GM23338 (cell line): ENCODE data around the gene FKBP1A. TPM values are rescaled to one million over a fixed set of nuclear protein-coding genes. Genes with fewer than 3 reads are reported as not detected.

Experiments
- ATAC-seq: fragments of 200-7000 bp; cut with Tn5 transposase; 3 replicates; pipeline ENCODE4 v1.9.1; 2020
- DNase-seq: peaks from one replicate; pipeline ENCODE4 v3.0.0-alpha.2; 2015; ENCODE audit warnings: low spot score
- H2AFZ ChIP-seq: fragments of 200-600 bp; sonication (generic); 2 replicates; pipeline ENCODE4 v1.8.0; 2016; ENCODE audit warnings: antibody characterized with exemption, mild to moderate bottlenecking, moderate library complexity
- H3F3A ChIP-seq: fragments of 200-600 bp; sonication (generic); replicated peaks from 2 replicates; pipeline ENCODE4 v1.8.0; 2017; ENCODE audit warnings: antibody characterized with exemption, mixed run types, low read depth
- H3K27ac ChIP-seq: fragments of 200-600 bp; sonication (generic); 2 replicates; pipeline ENCODE4 v1.6.1; 2016; ENCODE audit warnings: low read depth
- H3K27me3 ChIP-seq: fragments of 200-600 bp; sonication (generic); 2 replicates; pipeline ENCODE4 v1.8.0; 2016; ENCODE audit warnings: mild to moderate bottlenecking, mixed run types, moderate library complexity; ENCODE audit not compliant: insufficient read depth
- H3K36me3 ChIP-seq: fragments of 200-600 bp; sonication (generic); 2 replicates; pipeline ENCODE4 v1.8.0; 2016; ENCODE audit warnings: mild to moderate bottlenecking; ENCODE audit not compliant: insufficient read depth
- H3K4me1 ChIP-seq: fragments of 200-600 bp; sonication (generic); 2 replicates; pipeline ENCODE4 v1.8.0; 2016; ENCODE audit warnings: mild to moderate bottlenecking, moderate library complexity; ENCODE audit not compliant: insufficient read depth
- H3K4me2 ChIP-seq: fragments of 200-600 bp; sonication (generic); 2 replicates; pipeline ENCODE4 v1.7.1; 2017; ENCODE audit warnings: mixed run types
- H3K4me3 ChIP-seq: fragments of 200-600 bp; sonication (generic); 2 replicates; pipeline ENCODE4 v1.6.1; 2016; ENCODE audit warnings: mixed run types
- H3K79me2 ChIP-seq: fragments of 200-600 bp; sonication (generic); replicated peaks from 2 replicates; pipeline ENCODE4 v1.8.0; 2017; ENCODE audit warnings: mild to moderate bottlenecking; ENCODE audit not compliant: insufficient read depth
- H3K9me2 ChIP-seq: fragments of 200-600 bp; sonication (generic); 2 replicates; pipeline ENCODE4 v1.8.0; 2017; ENCODE audit not compliant: insufficient read depth
- H4K20me1 ChIP-seq: fragments of 200-600 bp; sonication (generic); replicated peaks from 2 replicates; pipeline ENCODE4 v1.8.0; 2017; ENCODE audit warnings: mild to moderate bottlenecking; ENCODE audit not compliant: insufficient read depth
- H3K27ac Mint-ChIP-seq: 2 replicates; pipeline ENCODE4 v1.8.0; 2020; ENCODE audit warnings: inconsistent platforms, mild to moderate bottlenecking, moderate library complexity, mixed read lengths
- H3K27me3 Mint-ChIP-seq: 3 replicates; pipeline ENCODE4 v1.8.0; 2022; ENCODE audit warnings: low read depth, mild to moderate bottlenecking, moderate library complexity, mixed read lengths, inconsistent platforms; ENCODE audit not compliant: insufficient read depth, poor library complexity
- H3K36me3 Mint-ChIP-seq: 3 replicates; pipeline ENCODE4 v1.8.0; 2021; ENCODE audit warnings: low read depth, mild to moderate bottlenecking, inconsistent platforms, moderate library complexity, mixed read lengths
- H3K4me1 Mint-ChIP-seq: 3 replicates; pipeline ENCODE4 v1.8.0; 2020; ENCODE audit warnings: mild to moderate bottlenecking, inconsistent platforms, mixed read lengths
- H3K4me3 Mint-ChIP-seq: 3 replicates; pipeline ENCODE4 v1.8.0; 2021; ENCODE audit warnings: moderate library complexity, mild to moderate bottlenecking, inconsistent platforms, mixed read lengths
- H3K9me3 Mint-ChIP-seq: 3 replicates; pipeline ENCODE4 v1.8.0; 2020; ENCODE audit warnings: moderate library complexity, mild to moderate bottlenecking, inconsistent platforms, mixed read lengths
- CREB1 ChIP-seq: fragments of 250-450 bp; sonication (Bioruptor Pico); IDR thresholded peaks from 2 replicates; pipeline ENCODE4 v1.5.0; 2020; ENCODE audit warnings: low read depth, mild to moderate bottlenecking, moderate library complexity
- EZH2 ChIP-seq: fragments of 200-600 bp; sonication (generic); IDR thresholded peaks from one replicate; pipeline ENCODE4 v1.8.0; 2017; ENCODE audit warnings: antibody characterized with exemption, mild to moderate bottlenecking, low read depth; ENCODE audit not compliant: unreplicated experiment
- EZH2phosphoT487 ChIP-seq: fragments of 200-600 bp; sonication (generic); IDR thresholded peaks from one replicate; pipeline ENCODE4 v1.8.1; 2018; ENCODE audit warnings: antibody characterized with exemption; ENCODE audit not compliant: unreplicated experiment
- JUNB ChIP-seq: IDR thresholded peaks from one replicate; pipeline ENCODE4 v1.6.1; 2016; ENCODE audit warnings: antibody characterized with exemption; ENCODE audit not compliant: unreplicated experiment
- NANOG ChIP-seq: IDR thresholded peaks from 2 replicates; pipeline ENCODE4 v1.6.1; 2016; ENCODE audit warnings: antibody characterized with exemption, borderline replicate concordance
- POLR2AphosphoS5 ChIP-seq: IDR thresholded peaks from 2 replicates; pipeline ENCODE4 v1.6.1; 2016; ENCODE audit warnings: antibody characterized with exemption, low read depth
- STAT1 ChIP-seq: IDR thresholded peaks from one replicate; pipeline ENCODE4 v1.6.1; 2016; ENCODE audit warnings: antibody characterized with exemption; ENCODE audit not compliant: unreplicated experiment
- ZNF114 ChIP-seq: fragments of 250-450 bp; sonication (Bioruptor Pico); IDR thresholded peaks from 2 replicates; pipeline ENCODE4 v1.5.0; 2020; ENCODE audit warnings: mild to moderate bottlenecking, moderate library complexity
- ZNF331 ChIP-seq: fragments of 250-450 bp; sonication (Bioruptor Pico); IDR thresholded peaks from 2 replicates; pipeline ENCODE4 v1.5.0; 2020; ENCODE audit warnings: low read depth, mild to moderate bottlenecking, moderate library complexity
- polyA plus RNA-seq: library from polyadenylated mRNA; unstranded; fragments of >200 nt; fragmentation: Nextera tagmentation; extraction: Ambion mirVana; gene quantifications from 2 replicates; pipeline ENCODE4 v1.2.1, GENCODE V29; 2016
- total RNA-seq: library from RNA; depleted of rRNA; stranded (reverse); fragments of >200 nt; shearing (Covaris generic); gene quantifications from 2 replicates; pipeline ENCODE4 v1.2.3, GENCODE V29; 2014
- TF ChIP-seq, protein P1 (sequence below): IDR thresholded peaks from one replicate; pipeline ENCODE4 v1.6.1; 2018; ENCODE audit warnings: antibody characterized with exemption; ENCODE audit not compliant: unreplicated experiment
- TF ChIP-seq, protein P2 (sequence below): fragments of 250-450 bp; sonication (Bioruptor Pico); IDR thresholded peaks from 2 replicates; pipeline ENCODE4 v1.5.0; 2020; ENCODE audit warnings: mild to moderate bottlenecking, moderate library complexity
- TF ChIP-seq, protein P3 (sequence below): IDR thresholded peaks from 2 replicates; pipeline ENCODE4 v1.6.1; 2016; ENCODE audit warnings: antibody characterized with exemption

FKBP1A gene
- total and polyA plus RNA-seq, 2 experiments from 2014 or later, result 171 to 350 TPM

DNA sequence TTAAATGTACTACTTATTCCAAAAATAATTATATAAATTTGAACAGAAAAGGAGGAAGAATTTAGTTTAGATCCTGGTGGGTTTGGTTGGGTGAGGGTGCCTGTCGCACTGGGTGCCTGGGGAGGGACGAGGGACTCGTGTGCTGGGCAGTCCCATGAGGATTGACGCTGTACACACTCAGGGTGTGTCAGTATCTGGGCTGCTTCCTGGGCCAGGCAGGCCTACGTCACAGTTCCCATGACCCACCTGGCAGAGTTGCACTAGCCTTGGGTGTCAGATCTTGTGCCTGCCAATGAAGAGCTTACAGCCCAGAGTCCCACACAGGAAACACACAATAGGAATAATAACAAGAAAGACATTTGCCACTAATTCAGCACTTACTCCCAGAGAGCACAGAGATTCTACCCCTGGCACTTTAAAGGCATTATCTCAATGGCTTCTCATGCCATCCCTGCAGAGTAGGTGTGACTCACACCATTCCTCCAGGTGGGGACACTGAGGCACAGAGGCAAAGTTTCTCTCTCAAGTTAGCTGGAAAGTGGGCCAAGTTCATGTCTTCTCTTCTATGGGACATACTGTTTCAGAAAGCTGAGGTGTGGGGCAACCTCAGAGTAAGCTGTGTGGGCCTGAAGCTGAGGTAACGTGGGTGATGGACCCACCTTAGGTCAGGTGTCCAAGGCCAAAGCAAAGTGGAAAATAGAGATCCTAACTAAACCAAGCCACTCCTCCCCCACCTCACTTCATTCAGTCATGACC is 62.6 kb downstream of the FKBP1A start (continued):
- TF ChIP-seq POLR2AphosphoS5 (no peak), ZNF114 (CRISPR knock-in tag) (no peak), EZH2phosphoT487 (no peak), JUNB (no peak), STAT1 (no peak), EZH2 (no peak), ZNF331 (no peak)
- TF ChIP-seq, protein P1, sequence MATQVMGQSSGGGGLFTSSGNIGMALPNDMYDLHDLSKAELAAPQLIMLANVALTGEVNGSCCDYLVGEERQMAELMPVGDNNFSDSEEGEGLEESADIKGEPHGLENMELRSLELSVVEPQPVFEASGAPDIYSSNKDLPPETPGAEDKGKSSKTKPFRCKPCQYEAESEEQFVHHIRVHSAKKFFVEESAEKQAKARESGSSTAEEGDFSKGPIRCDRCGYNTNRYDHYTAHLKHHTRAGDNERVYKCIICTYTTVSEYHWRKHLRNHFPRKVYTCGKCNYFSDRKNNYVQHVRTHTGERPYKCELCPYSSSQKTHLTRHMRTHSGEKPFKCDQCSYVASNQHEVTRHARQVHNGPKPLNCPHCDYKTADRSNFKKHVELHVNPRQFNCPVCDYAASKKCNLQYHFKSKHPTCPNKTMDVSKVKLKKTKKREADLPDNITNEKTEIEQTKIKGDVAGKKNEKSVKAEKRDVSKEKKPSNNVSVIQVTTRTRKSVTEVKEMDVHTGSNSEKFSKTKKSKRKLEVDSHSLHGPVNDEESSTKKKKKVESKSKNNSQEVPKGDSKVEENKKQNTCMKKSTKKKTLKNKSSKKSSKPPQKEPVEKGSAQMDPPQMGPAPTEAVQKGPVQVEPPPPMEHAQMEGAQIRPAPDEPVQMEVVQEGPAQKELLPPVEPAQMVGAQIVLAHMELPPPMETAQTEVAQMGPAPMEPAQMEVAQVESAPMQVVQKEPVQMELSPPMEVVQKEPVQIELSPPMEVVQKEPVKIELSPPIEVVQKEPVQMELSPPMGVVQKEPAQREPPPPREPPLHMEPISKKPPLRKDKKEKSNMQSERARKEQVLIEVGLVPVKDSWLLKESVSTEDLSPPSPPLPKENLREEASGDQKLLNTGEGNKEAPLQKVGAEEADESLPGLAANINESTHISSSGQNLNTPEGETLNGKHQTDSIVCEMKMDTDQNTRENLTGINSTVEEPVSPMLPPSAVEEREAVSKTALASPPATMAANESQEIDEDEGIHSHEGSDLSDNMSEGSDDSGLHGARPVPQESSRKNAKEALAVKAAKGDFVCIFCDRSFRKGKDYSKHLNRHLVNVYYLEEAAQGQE, result no peak

- no peaks in the 10 kb centered on the region for H3F3A ChIP-seq
- Mint-ChIP-seq H3K36me3 (peaks cover 18% of the 10 kb centered on the region), H3K4me3 (no peak within 1 kb of the TSS; the same call in 2 of the 3 replicates), H3K4me1 (peaks cover 8% of the 10 kb centered on the region; the same call in 2 of the 3 replicates), H3K27ac (0 out of 2 replicates have a peak within 1 kb of the TSS, but pooled peaks have one; percentile 9), H3K9me3 (no peaks in the 10 kb centered on the region), H3K27me3 (peaks cover 2% of the 10 kb centered on the region)
- ATAC-seq (no peak), DNase-seq (no peak)
- H3K79me2 ChIP-seq, result peaks cover 41% of the 10 kb centered on the region
- H3K36me3 ChIP-seq, result no peaks in the 10 kb centered on the region
- peaks cover 7% of the 10 kb centered on the region for H3K4me1 ChIP-seq
- no peaks in the 10 kb centered on the region for H3K27me3 ChIP-seq
- no peak within 1 kb of the TSS for H3K4me3 ChIP-seq
- peaks cover 16% of the 10 kb centered on the region; the same call in 1 of the 2 replicates for H4K20me1 ChIP-seq
- no peak within 1 kb of the TSS for H3K4me2 ChIP-seq
- no peak within 1 kb of the TSS for H3K27ac ChIP-seq
- no peak within 1 kb of the TSS for H2AFZ ChIP-seq
- H3K9me2 ChIP-seq, result no peaks in the 10 kb centered on the region
- TF ChIP-seq EZH2phosphoT487 (no peak), CREB1 (no peak), STAT1 (no peak), NANOG (no peak)
- TF ChIP-seq, protein P2, sequence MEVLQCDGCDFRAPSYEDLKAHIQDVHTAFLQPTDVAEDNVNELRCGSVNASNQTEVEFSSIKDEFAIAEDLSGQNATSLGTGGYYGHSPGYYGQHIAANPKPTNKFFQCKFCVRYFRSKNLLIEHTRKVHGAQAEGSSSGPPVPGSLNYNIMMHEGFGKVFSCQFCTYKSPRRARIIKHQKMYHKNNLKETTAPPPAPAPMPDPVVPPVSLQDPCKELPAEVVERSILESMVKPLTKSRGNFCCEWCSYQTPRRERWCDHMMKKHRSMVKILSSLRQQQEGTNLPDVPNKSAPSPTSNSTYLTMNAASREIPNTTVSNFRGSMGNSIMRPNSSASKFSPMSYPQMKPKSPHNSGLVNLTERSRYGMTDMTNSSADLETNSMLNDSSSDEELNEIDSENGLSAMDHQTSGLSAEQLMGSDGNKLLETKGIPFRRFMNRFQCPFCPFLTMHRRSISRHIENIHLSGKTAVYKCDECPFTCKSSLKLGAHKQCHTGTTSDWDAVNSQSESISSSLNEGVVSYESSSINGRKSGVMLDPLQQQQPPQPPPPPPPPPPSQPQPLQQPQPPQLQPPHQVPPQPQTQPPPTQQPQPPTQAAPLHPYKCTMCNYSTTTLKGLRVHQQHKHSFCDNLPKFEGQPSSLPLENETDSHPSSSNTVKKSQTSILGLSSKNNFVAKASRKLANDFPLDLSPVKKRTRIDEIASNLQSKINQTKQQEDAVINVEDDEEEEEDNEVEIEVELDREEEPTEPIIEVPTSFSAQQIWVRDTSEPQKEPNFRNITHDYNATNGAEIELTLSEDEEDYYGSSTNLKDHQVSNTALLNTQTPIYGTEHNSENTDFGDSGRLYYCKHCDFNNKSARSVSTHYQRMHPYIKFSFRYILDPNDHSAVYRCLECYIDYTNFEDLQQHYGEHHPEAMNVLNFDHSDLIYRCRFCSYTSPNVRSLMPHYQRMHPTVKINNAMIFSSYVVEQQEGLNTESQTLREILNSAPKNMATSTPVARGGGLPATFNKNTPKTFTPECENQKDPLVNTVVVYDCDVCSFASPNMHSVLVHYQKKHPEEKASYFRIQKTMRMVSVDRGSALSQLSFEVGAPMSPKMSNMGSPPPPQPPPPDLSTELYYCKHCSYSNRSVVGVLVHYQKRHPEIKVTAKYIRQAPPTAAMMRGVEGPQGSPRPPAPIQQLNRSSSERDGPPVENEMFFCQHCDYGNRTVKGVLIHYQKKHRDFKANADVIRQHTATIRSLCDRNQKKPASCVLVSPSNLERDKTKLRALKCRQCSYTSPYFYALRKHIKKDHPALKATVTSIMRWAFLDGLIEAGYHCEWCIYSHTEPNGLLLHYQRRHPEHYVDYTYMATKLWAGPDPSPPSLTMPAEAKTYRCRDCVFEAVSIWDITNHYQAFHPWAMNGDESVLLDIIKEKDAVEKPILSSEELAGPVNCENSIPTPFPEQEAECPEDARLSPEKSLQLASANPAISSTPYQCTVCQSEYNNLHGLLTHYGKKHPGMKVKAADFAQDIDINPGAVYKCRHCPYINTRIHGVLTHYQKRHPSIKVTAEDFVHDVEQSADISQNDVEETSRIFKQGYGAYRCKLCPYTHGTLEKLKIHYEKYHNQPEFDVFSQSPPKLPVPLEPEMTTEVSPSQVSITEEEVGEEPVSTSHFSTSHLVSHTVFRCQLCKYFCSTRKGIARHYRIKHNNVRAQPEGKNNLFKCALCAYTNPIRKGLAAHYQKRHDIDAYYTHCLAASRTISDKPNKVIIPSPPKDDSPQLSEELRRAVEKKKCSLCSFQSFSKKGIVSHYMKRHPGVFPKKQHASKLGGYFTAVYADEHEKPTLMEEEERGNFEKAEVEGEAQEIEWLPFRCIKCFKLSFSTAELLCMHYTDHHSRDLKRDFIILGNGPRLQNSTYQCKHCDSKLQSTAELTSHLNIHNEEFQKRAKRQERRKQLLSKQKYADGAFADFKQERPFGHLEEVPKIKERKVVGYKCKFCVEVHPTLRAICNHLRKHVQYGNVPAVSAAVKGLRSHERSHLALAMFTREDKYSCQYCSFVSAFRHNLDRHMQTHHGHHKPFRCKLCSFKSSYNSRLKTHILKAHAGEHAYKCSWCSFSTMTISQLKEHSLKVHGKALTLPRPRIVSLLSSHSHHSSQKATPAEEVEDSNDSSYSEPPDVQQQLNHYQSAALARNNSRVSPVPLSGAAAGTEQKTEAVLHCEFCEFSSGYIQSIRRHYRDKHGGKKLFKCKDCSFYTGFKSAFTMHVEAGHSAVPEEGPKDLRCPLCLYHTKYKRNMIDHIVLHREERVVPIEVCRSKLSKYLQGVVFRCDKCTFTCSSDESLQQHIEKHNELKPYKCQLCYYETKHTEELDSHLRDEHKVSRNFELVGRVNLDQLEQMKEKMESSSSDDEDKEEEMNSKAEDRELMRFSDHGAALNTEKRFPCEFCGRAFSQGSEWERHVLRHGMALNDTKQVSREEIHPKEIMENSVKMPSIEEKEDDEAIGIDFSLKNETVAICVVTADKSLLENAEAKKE, result no peak
- TF ChIP-seq, protein P3, sequence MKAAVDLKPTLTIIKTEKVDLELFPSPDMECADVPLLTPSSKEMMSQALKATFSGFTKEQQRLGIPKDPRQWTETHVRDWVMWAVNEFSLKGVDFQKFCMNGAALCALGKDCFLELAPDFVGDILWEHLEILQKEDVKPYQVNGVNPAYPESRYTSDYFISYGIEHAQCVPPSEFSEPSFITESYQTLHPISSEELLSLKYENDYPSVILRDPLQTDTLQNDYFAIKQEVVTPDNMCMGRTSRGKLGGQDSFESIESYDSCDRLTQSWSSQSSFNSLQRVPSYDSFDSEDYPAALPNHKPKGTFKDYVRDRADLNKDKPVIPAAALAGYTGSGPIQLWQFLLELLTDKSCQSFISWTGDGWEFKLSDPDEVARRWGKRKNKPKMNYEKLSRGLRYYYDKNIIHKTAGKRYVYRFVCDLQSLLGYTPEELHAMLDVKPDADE, result no peak
Observed at GRCh38 chr20:1328680-1329330, 64.0 kb downstream of the FKBP1A start, which contains the start of gene SDCBP2. SDCBP2 (minus strand) TSS chr20:1329139; CDS start chr20:1320416, 8,723 bp downstream.
